DOHH2 (cell line): Measurements from ENCODE around the gene KCNK3.

ENCODE experiments used
- CTCF ChIP-seq: fragments of 200-600 bp; sonication (generic); IDR thresholded peaks from one replicate; pipeline ENCODE4 v1.5.1; 2014; ENCODE audit warnings: antibody characterized with exemption, mild to moderate bottlenecking, low read depth, low read length; ENCODE audit not compliant: poor library complexity, severe bottlenecking
- EZH2phosphoT487 ChIP-seq: fragments of 200-600 bp; sonication (generic); IDR thresholded peaks from 2 replicates; pipeline ENCODE4 v1.6.1; 2017; ENCODE audit warnings: borderline replicate concordance, mild to moderate bottlenecking, antibody characterized with exemption, low read length, moderate library complexity, mixed read lengths

GRCh38 chr2:26767129-26767528 is 74.6 kb downstream of the KCNK3 start:
- no peak for TF ChIP-seq CTCF
- no peak for TF ChIP-seq EZH2phosphoT487
